Cardiac muscle cell (in vitro differentiated cells and primary cell): Measurements from ENCODE around the gene IKZF1. TPM values are rescaled to one million over a fixed set of nuclear protein-coding genes. Genes with fewer than 3 reads are reported as not detected.

ENCODE experiments used
- DNase-seq, 2 donors: peaks; one replicate each; pipeline versions ENCODE4 v3.0.0 to v3.0.0-alpha.2; 2010 to 2017; ENCODE audit warnings: low read depth in 1 of 2, low spot score in 1 of 2
- H3K27ac ChIP-seq: fragments of 200-600 bp; sonication (generic); 2 replicates; pipeline ENCODE4 v1.5.1; 2016
- H3K27me3 ChIP-seq: fragments of 200-600 bp; sonication (generic); 2 replicates; pipeline ENCODE4 v1.6.0; 2016; ENCODE audit warnings: control low read depth
- H3K36me3 ChIP-seq: fragments of 200-600 bp; sonication (generic); 2 replicates; pipeline ENCODE4 v1.5.1; 2016; ENCODE audit warnings: control low read depth
- H3K4me1 ChIP-seq: fragments of 200-600 bp; sonication (generic); 2 replicates; pipeline ENCODE4 v1.8.1; 2017; ENCODE audit warnings: low read depth, mild to moderate bottlenecking, mixed run types
- H3K4me3 ChIP-seq: fragments of 200-600 bp; sonication (generic); 2 replicates; pipeline ENCODE4 v1.5.1; 2016; ENCODE audit warnings: mild to moderate bottlenecking
- H3K9me3 ChIP-seq: fragments of 200-600 bp; sonication (generic); 2 replicates; pipeline ENCODE4 v1.5.1; 2017; ENCODE audit warnings: low read depth, mild to moderate bottlenecking, control low read depth
- polyA plus RNA-seq: library from polyadenylated mRNA; unstranded; fragments of >200 nt; fragmentation: Nextera tagmentation; extraction: Ambion mirVana; gene quantifications from 2 replicates; pipeline ENCODE4 v1.2.1, GENCODE V29; 2016
- total RNA-seq: library from RNA; depleted of rRNA; stranded (reverse); fragments of >200 nt; gene quantifications from 2 replicates; pipeline ENCODE4 v1.2.3, GENCODE V29; 2016
- TF ChIP-seq, protein P1 (sequence below): IDR thresholded peaks from 2 replicates; pipeline ENCODE4 v1.5.1; 2012; ENCODE audit warnings: low read depth, mild to moderate bottlenecking, low read length

The IKZF1 gene
- total and polyA plus RNA-seq, 2 experiments from 2014 or later: 0.30 TPM; not detected in 1

- no peaks in the 10 kb centered on the region for H3K9me3 ChIP-seq
- peaks cover 52% of the 10 kb centered on the region for H3K27me3 ChIP-seq
- H3K4me1 ChIP-seq: no peaks in the 10 kb centered on the region
- H3K36me3 ChIP-seq: no peaks in the 10 kb centered on the region
- H3K27ac ChIP-seq: no peak overlapping the region
- no peak overlapping the region for H3K4me3 ChIP-seq
- TF ChIP-seq, protein P1, sequence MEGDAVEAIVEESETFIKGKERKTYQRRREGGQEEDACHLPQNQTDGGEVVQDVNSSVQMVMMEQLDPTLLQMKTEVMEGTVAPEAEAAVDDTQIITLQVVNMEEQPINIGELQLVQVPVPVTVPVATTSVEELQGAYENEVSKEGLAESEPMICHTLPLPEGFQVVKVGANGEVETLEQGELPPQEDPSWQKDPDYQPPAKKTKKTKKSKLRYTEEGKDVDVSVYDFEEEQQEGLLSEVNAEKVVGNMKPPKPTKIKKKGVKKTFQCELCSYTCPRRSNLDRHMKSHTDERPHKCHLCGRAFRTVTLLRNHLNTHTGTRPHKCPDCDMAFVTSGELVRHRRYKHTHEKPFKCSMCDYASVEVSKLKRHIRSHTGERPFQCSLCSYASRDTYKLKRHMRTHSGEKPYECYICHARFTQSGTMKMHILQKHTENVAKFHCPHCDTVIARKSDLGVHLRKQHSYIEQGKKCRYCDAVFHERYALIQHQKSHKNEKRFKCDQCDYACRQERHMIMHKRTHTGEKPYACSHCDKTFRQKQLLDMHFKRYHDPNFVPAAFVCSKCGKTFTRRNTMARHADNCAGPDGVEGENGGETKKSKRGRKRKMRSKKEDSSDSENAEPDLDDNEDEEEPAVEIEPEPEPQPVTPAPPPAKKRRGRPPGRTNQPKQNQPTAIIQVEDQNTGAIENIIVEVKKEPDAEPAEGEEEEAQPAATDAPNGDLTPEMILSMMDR: no peak
- DNase-seq: no peak
Observed at GRCh38 chr7:50306494-50307367, 2.2 kb downstream of the IKZF1 start.

GRCh38 chr7:50307368-50308032 lies 3.0 kb downstream of the IKZF1 start:
- TF ChIP-seq, protein P1: no peak
- H3K4me3 ChIP-seq: no peak overlapping the region
- peaks cover 50% of the 10 kb centered on the region for H3K27me3 ChIP-seq
- peak in 1 of 2 donors; percentile 30 for DNase-seq
- H3K27ac ChIP-seq: no peak overlapping the region
- no peaks in the 10 kb centered on the region for H3K36me3 ChIP-seq
- H3K9me3 ChIP-seq: no peaks in the 10 kb centered on the region
- no peaks in the 10 kb centered on the region for H3K4me1 ChIP-seq

DNA sequence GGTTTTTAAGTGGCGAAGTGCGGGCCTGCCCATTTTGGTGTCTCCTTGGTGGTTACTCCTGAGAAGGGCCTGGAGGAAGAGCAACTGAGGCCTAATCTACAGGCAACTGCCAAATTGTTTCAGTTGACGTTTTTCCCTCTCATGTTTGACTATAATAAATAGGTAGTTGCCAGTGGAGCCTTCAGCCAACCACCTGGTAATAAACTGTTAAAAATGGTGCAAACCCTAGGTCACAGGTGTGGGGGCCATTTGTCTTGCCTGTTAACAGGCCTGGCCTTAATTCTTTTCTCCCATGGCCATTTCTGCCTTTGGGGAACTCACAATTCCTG lies 3.7 kb downstream of the IKZF1 start:
- TF ChIP-seq, protein P1: no peak
- Histone ChIP-seq H3K9me3 (no peaks in the 10 kb centered on the region), H3K4me1 (no peaks in the 10 kb centered on the region), H3K27ac (no peak overlapping the region), H3K27me3 (peaks cover 49% of the 10 kb centered on the region), H3K4me3 (no peak overlapping the region), H3K36me3 (no peaks in the 10 kb centered on the region)
- DNase-seq: no peak

DNA sequence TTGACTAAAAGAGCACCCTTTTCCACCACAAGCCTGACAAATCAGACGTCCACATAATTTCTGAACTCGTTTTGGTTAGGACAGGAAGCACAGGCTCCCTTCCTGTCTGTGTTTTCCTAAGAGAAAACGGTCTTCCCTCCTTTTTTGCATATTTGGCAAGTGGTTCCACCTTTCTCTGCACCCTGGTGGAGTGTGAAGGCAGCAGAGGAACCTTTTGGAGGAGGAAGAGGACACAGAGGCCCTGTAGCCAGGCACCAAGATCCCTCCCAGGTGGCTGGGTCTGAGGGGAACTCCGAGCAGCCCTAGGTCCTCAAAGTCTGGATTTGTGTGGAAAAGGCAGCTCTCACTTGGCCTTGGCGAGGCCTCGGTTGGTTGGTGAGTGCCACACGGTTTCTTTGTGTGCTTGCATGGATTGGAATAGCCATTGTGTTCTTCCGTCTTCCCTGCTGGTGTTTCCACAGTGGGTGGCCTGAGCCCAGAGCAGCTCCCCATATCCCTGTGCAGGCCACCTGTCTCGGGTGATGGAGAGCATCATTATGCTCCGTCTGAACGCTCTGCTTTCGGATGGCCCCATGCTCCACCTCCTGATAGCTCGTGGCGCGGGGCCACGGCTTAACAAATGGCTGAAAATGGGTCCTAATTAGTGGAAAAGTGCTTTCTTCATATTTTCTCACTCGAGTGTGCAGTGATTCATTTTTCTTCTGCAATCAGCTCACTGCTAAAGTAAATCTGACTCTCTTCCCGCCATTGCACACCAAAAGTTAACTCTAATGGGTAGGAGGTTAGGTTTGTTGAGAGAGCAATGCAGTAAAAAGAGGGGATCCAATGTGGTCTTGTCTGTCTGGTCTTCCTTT lies 4.2 kb downstream of the IKZF1 start:
- H3K27me3 ChIP-seq: peaks cover 49% of the 10 kb centered on the region
- H3K4me1 ChIP-seq: no peaks in the 10 kb centered on the region
- TF ChIP-seq, protein P1: no peak
- no peak overlapping the region for H3K4me3 ChIP-seq
- no peak overlapping the region for H3K27ac ChIP-seq
- no peak for DNase-seq
- H3K36me3 ChIP-seq: no peaks in the 10 kb centered on the region
- H3K9me3 ChIP-seq: no peaks in the 10 kb centered on the region

GRCh38 chr7:50309721-50310120 lies 5.2 kb downstream of the IKZF1 start:
- H3K9me3 ChIP-seq: no peaks in the 10 kb centered on the region
- no peaks in the 10 kb centered on the region for H3K36me3 ChIP-seq
- no peaks in the 10 kb centered on the region for H3K4me1 ChIP-seq
- no peak overlapping the region for H3K27ac ChIP-seq
- no peak for DNase-seq
- TF ChIP-seq, protein P1: no peak
- H3K27me3 ChIP-seq: peaks cover 47% of the 10 kb centered on the region
- no peak overlapping the region for H3K4me3 ChIP-seq
